HepG2 (cell line): ENCODE results near the gene RTBDN. TPM values are rescaled to one million over a fixed set of nuclear protein-coding genes. Genes with fewer than 3 reads are reported as not detected.

Experiments used
- FOXK1 ChIP-seq: sonication (generic); formaldehyde crosslinking; IDR thresholded peaks from 2 replicates; pipeline ENCODE4 v1.4.0; 2020; ENCODE audit warnings: low read depth, missing genetic modification reagents, borderline replicate concordance
- HDAC1 ChIP-seq: sonication (generic); formaldehyde crosslinking; IDR thresholded peaks from 2 replicates; pipeline ENCODE4 v1.5.1; 2020; ENCODE audit warnings: mild to moderate bottlenecking, missing genetic modification reagents
- HDAC6 ChIP-seq: fragments of 200-600 bp; sonication (generic); IDR thresholded peaks from 2 replicates; pipeline ENCODE4 v1.7.0; 2017; ENCODE audit warnings: mild to moderate bottlenecking, antibody characterized with exemption, low read length, low read depth
- MATR3 ChIP-seq: sonication (generic); formaldehyde crosslinking; IDR thresholded peaks from 2 replicates; pipeline ENCODE4 v1.4.0; 2020; ENCODE audit warnings: missing genetic modification reagents
- NCOA1 ChIP-seq: sonication (generic); formaldehyde crosslinking; IDR thresholded peaks from 2 replicates; pipeline ENCODE4 v1.9.0; 2021; ENCODE audit warnings: missing genetic modification reagents
- NFE2L1 ChIP-seq: sonication (generic); formaldehyde crosslinking; IDR thresholded peaks from 2 replicates; pipeline ENCODE4 v1.4.0; 2020; ENCODE audit warnings: missing genetic modification reagents, mild to moderate bottlenecking, borderline replicate concordance
- RAD51 ChIP-seq: fragments of 450-650 bp; IDR thresholded peaks from 2 replicates; pipeline ENCODE4 v1.6.1; 2016; ENCODE audit warnings: borderline replicate concordance
- SOX13 ChIP-seq, 3 experiments: fragments of 450-650 bp in 1 of 3; sonication (generic) in 1 of 3; formaldehyde crosslinking in 1 of 3; IDR thresholded peaks in 2 of 3; conservative IDR thresholded peaks in 1 of 3; 2 replicates each; pipeline versions ENCODE4 v1.5.0 to v1.6.1; 2016 to 2020; ENCODE audit warnings: antibody characterized with exemption in 1 of 3, mild to moderate bottlenecking in 1 of 3, missing compliant biosample characterization in 1 of 3, missing genetic modification reagents in 1 of 3, moderate library complexity in 1 of 3
- TEAD2 ChIP-seq: sonication (generic); formaldehyde crosslinking; IDR thresholded peaks from 2 replicates; pipeline ENCODE4 v1.9.0; 2021; ENCODE audit warnings: missing genetic modification reagents
- ZEB1 ChIP-seq: IDR thresholded peaks from 2 replicates; pipeline ENCODE4 v1.6.1; 2012; ENCODE audit warnings: mild to moderate bottlenecking, low read depth, inconsistent platforms; ENCODE audit not compliant: insufficient replicate concordance
- ZFY ChIP-seq: sonication (generic); formaldehyde crosslinking; IDR thresholded peaks from 2 replicates; pipeline ENCODE4 v1.4.0; 2020; ENCODE audit warnings: missing genetic modification reagents
- ZMYM2 ChIP-seq: sonication (generic); formaldehyde crosslinking; IDR thresholded peaks from 2 replicates; pipeline ENCODE4 v1.8.0; 2022; ENCODE audit warnings: mild to moderate bottlenecking, missing genetic modification reagents
- ZNF354B ChIP-seq: sonication (generic); formaldehyde crosslinking; IDR thresholded peaks from 2 replicates; pipeline ENCODE4 v1.8.0; 2022; ENCODE audit warnings: mild to moderate bottlenecking, missing genetic modification reagents
- ZNF503 ChIP-seq: sonication (generic); formaldehyde crosslinking; IDR thresholded peaks from 2 replicates; pipeline ENCODE4 v1.4.0; 2020; ENCODE audit warnings: missing genetic modification reagents
- ZNF83 ChIP-seq: sonication (generic); formaldehyde crosslinking; IDR thresholded peaks from 2 replicates; pipeline ENCODE4 v1.4.0; 2020; ENCODE audit warnings: missing genetic modification reagents, mild to moderate bottlenecking, borderline replicate concordance
- ZSCAN21 ChIP-seq: sonication (generic); formaldehyde crosslinking; IDR thresholded peaks from 2 replicates; pipeline ENCODE4 v1.8.0; 2022; ENCODE audit warnings: mild to moderate bottlenecking, missing genetic modification reagents, moderate library complexity, borderline replicate concordance
- polyA plus RNA-seq, 8 experiments: library from polyadenylated mRNA; depleted of rRNA in 3 of 8; stranded (reverse) in 7 of 8; unstranded in 1 of 8; fragments of >200 nt; fragmentation: Illumina TruSeq in 4 of 8; extraction: Trizol in 4 of 8; gene quantifications; 2 replicates each; pipeline versions ENCODE4 v1.2.1 to v1.2.3, GENCODE V29; 2011 to 2016; ENCODE audit warnings: low read depth in 4 of 8, missing spikeins in 1 of 8, mixed read lengths in 1 of 8; ENCODE audit not compliant: insufficient read depth in 1 of 8
- total RNA-seq, 5 experiments: library from RNA; depleted of rRNA; stranded (reverse); fragments of >200 nt; fragmentation: Illumina TruSeq; extraction: Trizol; gene quantifications; 2 replicates each; pipeline ENCODE4 v1.2.3, GENCODE V29; 2016; ENCODE audit warnings: low read depth in 1 of 5
- TF ChIP-seq, protein P1 (sequence below): sonication (generic); formaldehyde crosslinking; IDR thresholded peaks from 2 replicates; pipeline ENCODE4 v1.4.0; 2020; ENCODE audit warnings: missing genetic modification reagents, borderline replicate concordance
- TF ChIP-seq, protein P2 (sequence below): IDR thresholded peaks from 2 replicates; pipeline ENCODE4 v1.6.1; 2016; ENCODE audit warnings: low read depth, borderline replicate concordance
- TF ChIP-seq, protein P3 (sequence below): sonication (generic); formaldehyde crosslinking; IDR thresholded peaks from 2 replicates; pipeline ENCODE4 v1.4.0; 2020; ENCODE audit warnings: missing genetic modification reagents
- TF ChIP-seq, protein P4 (sequence below): sonication (generic); formaldehyde crosslinking; IDR thresholded peaks from 2 replicates; pipeline ENCODE4 v1.5.0; 2020; ENCODE audit warnings: missing genetic modification reagents

Gene RTBDN
- total and polyA plus RNA-seq, 2 of the 13 experiments (the other 11 are each of a cell fraction or from before 2014, with no cell fraction given): 0.27 to 0.48 TPM

- TF ChIP-seq, protein P1, sequence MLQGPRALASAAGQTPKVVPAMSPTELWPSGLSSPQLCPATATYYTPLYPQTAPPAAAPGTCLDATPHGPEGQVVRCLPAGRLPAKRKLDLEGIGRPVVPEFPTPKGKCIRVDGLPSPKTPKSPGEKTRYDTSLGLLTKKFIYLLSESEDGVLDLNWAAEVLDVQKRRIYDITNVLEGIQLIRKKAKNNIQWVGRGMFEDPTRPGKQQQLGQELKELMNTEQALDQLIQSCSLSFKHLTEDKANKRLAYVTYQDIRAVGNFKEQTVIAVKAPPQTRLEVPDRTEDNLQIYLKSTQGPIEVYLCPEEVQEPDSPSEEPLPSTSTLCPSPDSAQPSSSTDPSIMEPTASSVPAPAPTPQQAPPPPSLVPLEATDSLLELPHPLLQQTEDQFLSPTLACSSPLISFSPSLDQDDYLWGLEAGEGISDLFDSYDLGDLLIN (CRISPR knock-in tag): no peak
- TF ChIP-seq ZFY (CRISPR knock-in tag) (peak; percentile 49; the same call in 1 of the 2 replicates), ZNF354B (CRISPR knock-in tag) (no peak), TEAD2 (CRISPR knock-in tag) (no peak), ZMYM2 (0 out of 2 replicates have a peak, but pooled peaks have one; percentile 41), ZEB1 (no peak), ZNF83 (no peak), NFE2L1 (CRISPR knock-in tag) (no peak), FOXK1 (CRISPR knock-in tag) (no peak), HDAC1 (CRISPR knock-in tag) (peak; percentile 37), ZSCAN21 (peak; percentile 65; the same call in 1 of the 2 replicates), HDAC6 (no peak), RAD51 (no peak), NCOA1 (CRISPR knock-in tag) (no peak), SOX13 (IDR thresholded peaks at IDR 0.05) (no peak), SOX13 (CRISPR knock-in tag; conservative IDR thresholded peaks at IDR 0.05 in 1 of 2, IDR thresholded peaks at IDR 0.05 in 1 of 2) (peak in 1 of 2 experiments; percentile 20; a peak in 1 of 4 replicates), MATR3 (CRISPR knock-in tag) (no peak), ZNF503 (no peak)
- TF ChIP-seq, protein P2, sequence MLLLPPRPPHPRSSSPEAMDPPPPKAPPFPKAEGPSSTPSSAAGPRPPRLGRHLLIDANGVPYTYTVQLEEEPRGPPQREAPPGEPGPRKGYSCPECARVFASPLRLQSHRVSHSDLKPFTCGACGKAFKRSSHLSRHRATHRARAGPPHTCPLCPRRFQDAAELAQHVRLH (CRISPR knock-in tag): peak; percentile 42; the same call in 1 of the 2 replicates
- TF ChIP-seq, protein P3, sequence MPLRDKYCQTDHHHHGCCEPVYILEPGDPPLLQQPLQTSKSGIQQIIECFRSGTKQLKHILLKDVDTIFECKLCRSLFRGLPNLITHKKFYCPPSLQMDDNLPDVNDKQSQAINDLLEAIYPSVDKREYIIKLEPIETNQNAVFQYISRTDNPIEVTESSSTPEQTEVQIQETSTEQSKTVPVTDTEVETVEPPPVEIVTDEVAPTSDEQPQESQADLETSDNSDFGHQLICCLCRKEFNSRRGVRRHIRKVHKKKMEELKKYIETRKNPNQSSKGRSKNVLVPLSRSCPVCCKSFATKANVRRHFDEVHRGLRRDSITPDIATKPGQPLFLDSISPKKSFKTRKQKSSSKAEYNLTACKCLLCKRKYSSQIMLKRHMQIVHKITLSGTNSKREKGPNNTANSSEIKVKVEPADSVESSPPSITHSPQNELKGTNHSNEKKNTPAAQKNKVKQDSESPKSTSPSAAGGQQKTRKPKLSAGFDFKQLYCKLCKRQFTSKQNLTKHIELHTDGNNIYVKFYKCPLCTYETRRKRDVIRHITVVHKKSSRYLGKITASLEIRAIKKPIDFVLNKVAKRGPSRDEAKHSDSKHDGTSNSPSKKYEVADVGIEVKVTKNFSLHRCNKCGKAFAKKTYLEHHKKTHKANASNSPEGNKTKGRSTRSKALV (CRISPR knock-in tag): peak; percentile 37; the same call in 1 of the 2 replicates
- TF ChIP-seq, protein P4, sequence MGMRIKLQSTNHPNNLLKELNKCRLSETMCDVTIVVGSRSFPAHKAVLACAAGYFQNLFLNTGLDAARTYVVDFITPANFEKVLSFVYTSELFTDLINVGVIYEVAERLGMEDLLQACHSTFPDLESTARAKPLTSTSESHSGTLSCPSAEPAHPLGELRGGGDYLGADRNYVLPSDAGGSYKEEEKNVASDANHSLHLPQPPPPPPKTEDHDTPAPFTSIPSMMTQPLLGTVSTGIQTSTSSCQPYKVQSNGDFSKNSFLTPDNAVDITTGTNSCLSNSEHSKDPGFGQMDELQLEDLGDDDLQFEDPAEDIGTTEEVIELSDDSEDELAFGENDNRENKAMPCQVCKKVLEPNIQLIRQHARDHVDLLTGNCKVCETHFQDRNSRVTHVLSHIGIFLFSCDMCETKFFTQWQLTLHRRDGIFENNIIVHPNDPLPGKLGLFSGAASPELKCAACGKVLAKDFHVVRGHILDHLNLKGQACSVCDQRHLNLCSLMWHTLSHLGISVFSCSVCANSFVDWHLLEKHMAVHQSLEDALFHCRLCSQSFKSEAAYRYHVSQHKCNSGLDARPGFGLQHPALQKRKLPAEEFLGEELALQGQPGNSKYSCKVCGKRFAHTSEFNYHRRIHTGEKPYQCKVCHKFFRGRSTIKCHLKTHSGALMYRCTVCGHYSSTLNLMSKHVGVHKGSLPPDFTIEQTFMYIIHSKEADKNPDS (CRISPR knock-in tag): no peak
These were observed 30.6 kb upstream of the RTBDN start (continued) for GRCh38 chr19:12864721-12865715.
